ENCODE measurements around the gene HMGB4.

HMGB4 gene

GRCh38 chr1:33897092-33897725 lies 33.3 kb downstream of the HMGB4 start:
- Histone ChIP-seq H3K79me2 (ENCODE audit: low read length) (no peaks in the 10 kb centered on the region), H4K20me1 (ENCODE audit: insufficient read depth, low read length) (no peaks in the 10 kb centered on the region), H2AFZ (ENCODE audit: low read length) (no peak overlapping the region), H3K27me3 (replicated peaks; ENCODE audit: insufficient read depth, low read length) (peaks cover 12% of the 10 kb centered on the region), H3K9me2 (replicated peaks; ENCODE audit: insufficient read depth, low read length) (no peaks in the 10 kb centered on the region), H3K4me1 (ENCODE audit: low read length) (no peaks in the 10 kb centered on the region), H3K4me2 (ENCODE audit: low read depth, low read length) (no peak overlapping the region), H3K27ac (ENCODE audit: low read length) (no peak overlapping the region), H3K9ac (ENCODE audit: low read length) (no peak overlapping the region), H3F3A (ENCODE audit: insufficient read depth, low read length) (no peaks in the 10 kb centered on the region), H3K4me3 (ENCODE audit: low read length) (no peak overlapping the region), H3K9me3 (replicated peaks; ENCODE audit: insufficient read depth, low read length) (no peaks in the 10 kb centered on the region), H3K36me3 (replicated peaks; ENCODE audit: insufficient read depth, low read length) (no peaks in the 10 kb centered on the region)
- DNase-seq, result no peak
- TF ChIP-seq EZH2phosphoT487 (IDR thresholded peaks at IDR 0.05; ENCODE audit: low read length), result no peak
- TF ChIP-seq EZH2 (optimal IDR thresholded peaks at IDR 0.05; ENCODE audit: low read depth, low read length), result no peak
- no peak for TF ChIP-seq CTCF (IDR thresholded peaks at IDR 0.05; ENCODE audit: low read length)

GRCh38 chr1:33898406-33898805 lies 34.5 kb downstream of the HMGB4 start:
- Histone ChIP-seq H3K9me3 (replicated peaks; ENCODE audit: insufficient read depth, low read length) (no peaks in the 10 kb centered on the region), H3K4me2 (ENCODE audit: low read depth, low read length) (no peak overlapping the region), H3K27me3 (replicated peaks; ENCODE audit: insufficient read depth, low read length) (peaks cover 16% of the 10 kb centered on the region), H3K79me2 (ENCODE audit: low read length) (no peaks in the 10 kb centered on the region), H3K4me3 (ENCODE audit: low read length) (no peak overlapping the region), H3K9me2 (replicated peaks; ENCODE audit: insufficient read depth, low read length) (no peaks in the 10 kb centered on the region), H3F3A (ENCODE audit: insufficient read depth, low read length) (no peaks in the 10 kb centered on the region), H4K20me1 (ENCODE audit: insufficient read depth, low read length) (no peaks in the 10 kb centered on the region), H3K9ac (ENCODE audit: low read length) (no peak overlapping the region), H3K36me3 (replicated peaks; ENCODE audit: insufficient read depth, low read length) (no peaks in the 10 kb centered on the region), H2AFZ (ENCODE audit: low read length) (no peak overlapping the region), H3K4me1 (ENCODE audit: low read length) (no peaks in the 10 kb centered on the region), H3K27ac (ENCODE audit: low read length) (no peak overlapping the region)
- TF ChIP-seq EZH2phosphoT487 (IDR thresholded peaks at IDR 0.05; ENCODE audit: low read length), result no peak
- TF ChIP-seq EZH2 (optimal IDR thresholded peaks at IDR 0.05; ENCODE audit: low read depth, low read length), result no peak
- TF ChIP-seq CTCF (IDR thresholded peaks at IDR 0.05; ENCODE audit: low read length), result no peak
- DNase-seq, result no peak

DNA sequence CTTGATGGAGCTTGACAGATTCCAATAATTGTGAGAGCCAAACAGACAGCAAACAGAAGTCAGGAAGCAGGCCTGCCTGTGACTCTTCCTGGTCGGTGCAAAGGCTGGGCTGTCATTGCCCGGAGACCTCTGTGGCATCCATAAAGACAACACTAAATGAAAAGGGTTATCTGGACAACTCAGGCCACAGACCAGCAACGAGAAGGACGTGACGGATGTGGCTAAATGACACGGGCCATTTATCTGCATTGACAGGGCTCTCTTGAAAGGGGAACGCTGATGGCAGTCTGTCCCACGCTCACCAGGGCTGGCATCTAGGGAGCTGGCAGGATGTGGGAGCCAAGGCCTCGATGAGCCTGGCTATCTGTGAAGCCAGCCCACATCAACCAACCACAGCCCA lies 35.0 kb downstream of the HMGB4 start:
- no peak overlapping the region for H3K9ac ChIP-seq (ENCODE audit: low read length)
- no peak for DNase-seq
- no peaks in the 10 kb centered on the region for H3K4me1 ChIP-seq (ENCODE audit: low read length)
- no peaks in the 10 kb centered on the region for H4K20me1 ChIP-seq (ENCODE audit: insufficient read depth, low read length)
- no peaks in the 10 kb centered on the region for H3K9me3 ChIP-seq (replicated peaks; ENCODE audit: insufficient read depth, low read length)
- H3K79me2 ChIP-seq (ENCODE audit: low read length), result no peaks in the 10 kb centered on the region
- no peaks in the 10 kb centered on the region for H3K9me2 ChIP-seq (replicated peaks; ENCODE audit: insufficient read depth, low read length)
- H3K4me2 ChIP-seq (ENCODE audit: low read depth, low read length), result no peak overlapping the region
- H3K27ac ChIP-seq (ENCODE audit: low read length), result no peak overlapping the region
- no peaks in the 10 kb centered on the region for H3K36me3 ChIP-seq (replicated peaks; ENCODE audit: insufficient read depth, low read length)
- H3F3A ChIP-seq (ENCODE audit: insufficient read depth, low read length), result no peaks in the 10 kb centered on the region
- no peak overlapping the region for H2AFZ ChIP-seq (ENCODE audit: low read length)
- TF ChIP-seq EZH2phosphoT487 (IDR thresholded peaks at IDR 0.05; ENCODE audit: low read length) (no peak), EZH2 (optimal IDR thresholded peaks at IDR 0.05; ENCODE audit: low read depth, low read length) (no peak), CTCF (IDR thresholded peaks at IDR 0.05; ENCODE audit: low read length) (no peak)
- H3K4me3 ChIP-seq (ENCODE audit: low read length), result no peak overlapping the region
- H3K27me3 ChIP-seq (replicated peaks; ENCODE audit: insufficient read depth, low read length), result peaks cover 21% of the 10 kb centered on the region
